Endothelial cell of umbilical vein (primary cell): ENCODE results near the gene FAM193A. TPM values are rescaled to one million over a fixed set of nuclear protein-coding genes. Genes with fewer than 3 reads are reported as not detected.

ENCODE experiments used
- BruUV-seq: library from RNA; stranded (reverse); fragments of 400-500 nt; replicated peaks from 2 replicates; lab custom pipeline; 2021; lab: Mats Ljungman, UMichigan
- CTCF ChIA-PET: fragments of 300-600, 350-600 bp; sonication (Branson Sonifier 250); formaldehyde crosslinking; loops from one replicate; lab custom pipeline; 2021; ENCODE audit warnings: antibody characterized with exemption, inconsistent platforms; lab: Charles Lee
- POLR2A ChIA-PET: fragments of 300-600, 350-600 bp; sonication (Branson Sonifier 250); formaldehyde crosslinking; loops from one replicate; lab custom pipeline; 2021; ENCODE audit warnings: antibody characterized with exemption, inconsistent platforms; lab: Charles Lee
- DNase-seq: peaks from one replicate; pipeline ENCODE4 v3.0.0-alpha.2; 2011; ENCODE audit warnings: low read depth, low spot score
- FAIRE-seq: peaks from 2 replicates; lab custom pipeline; 2011; peaks lifted over from hg19 to GRCh38; lab: Jason Lieb, UNC
- H2AFZ ChIP-seq: 2 replicates; pipeline ENCODE4 v1.6.0; 2012; ENCODE audit warnings: low read depth, low read length, control low read depth, inconsistent platforms
- H3K27ac ChIP-seq: 2 replicates; pipeline ENCODE4 v1.5.1; 2011; ENCODE audit warnings: low read depth, mild to moderate bottlenecking, control low read depth, low read length, moderate library complexity; ENCODE audit not compliant: insufficient read depth
- H3K27me3 ChIP-seq, 2 experiments: 2 replicates each; pipeline versions ENCODE4 v1.6.0 to v1.6.1; 2011; ENCODE audit warnings: low read length in 2 of 2, mixed read lengths in 1 of 2; ENCODE audit not compliant: control insufficient read depth in 2 of 2, insufficient read depth in 2 of 2
- H3K36me3 ChIP-seq, 2 experiments: 2 replicates in 1 of 2; 3 replicates in 1 of 2; pipeline ENCODE4 v1.5.1; 2011; ENCODE audit warnings: low read length in 2 of 2, mild to moderate bottlenecking in 1 of 2, moderate library complexity in 1 of 2; ENCODE audit not compliant: control insufficient read depth in 2 of 2, insufficient read depth in 2 of 2; ENCODE audit errors: extremely low read depth in 1 of 2
- H3K4me1 ChIP-seq: 3 replicates; pipeline ENCODE4 v1.5.1; 2011; ENCODE audit warnings: mild to moderate bottlenecking, low read length; ENCODE audit not compliant: control insufficient read depth, insufficient read depth; ENCODE audit errors: extremely low read depth
- H3K4me2 ChIP-seq: 2 replicates; pipeline ENCODE4 v1.6.1; 2011; ENCODE audit warnings: low read length, control low read depth, mixed read lengths; ENCODE audit not compliant: insufficient read depth
- H3K4me3 ChIP-seq, 3 experiments: fragments of 200-600 bp in 1 of 3; sonication (generic), shearing (Covaris generic) in 1 of 3; replicated peaks in 1 of 3; 2 replicates each; pipeline ENCODE4 v1.5.1; 2011 to 2016; ENCODE audit warnings: control low read depth in 3 of 3, low read length in 3 of 3, mild to moderate bottlenecking in 2 of 3, inconsistent platforms in 1 of 3, low read depth in 1 of 3, moderate library complexity in 1 of 3; ENCODE audit not compliant: insufficient read depth in 1 of 3
- H3K79me2 ChIP-seq: 2 replicates; pipeline ENCODE4 v1.6.0; 2012; ENCODE audit warnings: low read length, inconsistent platforms; ENCODE audit not compliant: control insufficient read depth, insufficient read depth
- H3K9ac ChIP-seq: replicated peaks from 2 replicates; pipeline ENCODE3; 2011; ENCODE audit warnings: low read length, control low read depth; ENCODE audit not compliant: insufficient read depth; ENCODE audit errors: extremely low read depth
- H3K9me1 ChIP-seq: replicated peaks from 3 replicates; pipeline ENCODE4 v1.6.0; 2011; ENCODE audit warnings: mild to moderate bottlenecking, low read length; ENCODE audit not compliant: control insufficient read depth, insufficient read depth; ENCODE audit errors: extremely low read depth
- H3K9me3 ChIP-seq: replicated peaks from 2 replicates; pipeline ENCODE4 v1.5.1; 2012; ENCODE audit warnings: low read length, inconsistent platforms; ENCODE audit not compliant: control insufficient read depth, insufficient read depth
- H4K20me1 ChIP-seq: replicated peaks from 2 replicates; pipeline ENCODE3; 2011; ENCODE audit warnings: mild to moderate bottlenecking, low read length; ENCODE audit not compliant: control insufficient read depth, insufficient read depth; ENCODE audit errors: extremely low read depth
- CTCF ChIP-seq, 2 donors: IDR thresholded peaks; 1 replicate in 1 of 2; 2 replicates in 1 of 2; pipeline ENCODE4 v1.5.1; 2011; ENCODE audit warnings: low read length in 2 of 2, mild to moderate bottlenecking in 2 of 2, moderate library complexity in 2 of 2, control low read depth in 1 of 2, inconsistent platforms in 1 of 2, low read depth in 1 of 2; ENCODE audit not compliant: insufficient read depth in 1 of 2; ENCODE audit errors: extremely low read depth in 1 of 2
- EZH2 ChIP-seq: IDR thresholded peaks from 2 replicates; pipeline ENCODE4 v1.6.1; 2012; ENCODE audit warnings: borderline replicate concordance, low read depth, mild to moderate bottlenecking, moderate library complexity, low read length, inconsistent platforms; ENCODE audit not compliant: severe bottlenecking
- FOS ChIP-seq: IDR thresholded peaks from 2 replicates; pipeline ENCODE4 v1.6.1; 2011; ENCODE audit warnings: mild to moderate bottlenecking, low read length, moderate library complexity, borderline replicate concordance; ENCODE audit not compliant: insufficient read depth
- GATA2 ChIP-seq: IDR thresholded peaks from 2 replicates; pipeline ENCODE4 v1.7.0; 2011; ENCODE audit warnings: low read depth, mild to moderate bottlenecking, moderate library complexity, mixed read lengths, low read length; ENCODE audit not compliant: insufficient read length, insufficient read depth
- JUN ChIP-seq: IDR thresholded peaks from 2 replicates; pipeline ENCODE4 v1.6.1; 2011; ENCODE audit warnings: borderline replicate concordance, low read depth; ENCODE audit not compliant: insufficient read length, insufficient read depth
- MAX ChIP-seq: IDR thresholded peaks from 2 replicates; pipeline ENCODE4 v1.6.1; 2011; ENCODE audit not compliant: insufficient read depth, insufficient read length
- MYC ChIP-seq: IDR thresholded peaks from one replicate; pipeline ENCODE4 v1.6.1; 2011; ENCODE audit warnings: mild to moderate bottlenecking, low read depth, low read length
- POLR2A ChIP-seq: IDR thresholded peaks from 2 replicates; pipeline ENCODE4 v1.6.1; 2012; ENCODE audit warnings: low read depth, mild to moderate bottlenecking, control low read depth, low read length
- POLR2AphosphoS5 ChIP-seq: IDR thresholded peaks from 2 replicates; pipeline ENCODE4 v1.6.1; 2012; ENCODE audit warnings: low read depth, mild to moderate bottlenecking, control low read depth, low read length, moderate library complexity; ENCODE audit not compliant: insufficient read depth
- dilution Hi-C: fragments of 300-500 bp; cut with MboI; formaldehyde crosslinking; loops from one replicate; pipeline ENCODE4 v1.15.0; 2019; ENCODE audit warnings: low sequenced_read_pairs; ENCODE audit not compliant: extremely low pct_ligation_motif_present
- intact Hi-C: fragments of 100-400 bp; cut with micrococcal nuclease; formaldehyde crosslinking; loops from one replicate; pipeline ENCODE4 v1.10.0; 2022
- polyA plus RNA-seq, 4 experiments: library from polyadenylated mRNA; depleted of rRNA in 3 of 4; stranded (reverse) in 3 of 4; unstranded in 1 of 4; fragments of >200 nt; gene quantifications; 2 replicates each; pipeline versions ENCODE4 v1.2.1 to v1.2.3, GENCODE V29; 2011 to 2012; ENCODE audit warnings: missing spikeins in 1 of 4
- total RNA-seq: library from RNA; stranded (reverse); gene quantifications from 2 replicates; pipeline ENCODE4 v1.2.3, GENCODE V29; 2021

FAM193A gene
- total and polyA plus RNA-seq, 2 donors (not counting 3 experiments of a cell fraction or from before 2014, with no cell fraction given): 12.3 to 32.1 TPM

- intact Hi-C loops: no loop called here
- no peaks in the 10 kb centered on the region for H3K9me1 ChIP-seq
- no peaks in the 10 kb centered on the region for H3K4me1 ChIP-seq
- TF ChIP-seq FOS (no peak), JUN (no peak), GATA2 (no peak), MYC (no peak), EZH2 (no peak), POLR2AphosphoS5 (no peak), POLR2A (no peak), MAX (no peak), CTCF (IDR thresholded peaks at IDR 0.05; ENCODE audit: extremely low read depth in 1 of 2, insufficient read depth in 1 of 2, low read depth in 1 of 2, low read length in 2 of 2) (no peak)
- H3K4me2 ChIP-seq: no peak overlapping the region
- no TSS peak for BruUV-seq
- no peak overlapping the region for H3K27ac ChIP-seq
- no peak overlapping the region for H2AFZ ChIP-seq
- POLR2A ChIA-PET: no interaction called here
- no peaks in the 10 kb centered on the region for H3K36me3 ChIP-seq
- no peaks in the 10 kb centered on the region for H3K9me3 ChIP-seq
- no peaks in the 10 kb centered on the region for H4K20me1 ChIP-seq
- DNase-seq: no peak
- H3K27me3 ChIP-seq: no peaks in the 10 kb centered on the region
- no peak for FAIRE-seq
- CTCF ChIA-PET: interaction anchor here (0.6 kb wide), 1 partner anchor 571 kb away, joined by 3 read pairs; no protein-coding TSS in a partner anchor
- no peak overlapping the region for H3K4me3 ChIP-seq
- H3K79me2 ChIP-seq: peaks cover 91% of the 10 kb centered on the region
- dilution Hi-C loops: no loop called here
- H3K9ac ChIP-seq: no peak overlapping the region
Measured at GRCh38 chr4:2579910-2580309, 43.5 kb downstream of the FAM193A start.
